ENCODE data around the gene PPP2R5E.
"Not testable (repeated sequence)": the region's sequence is repeated elsewhere in the genome, so short reads cannot be mapped to it uniquely, and the experiment has no call there.

PPP2R5E gene

GRCh38 chr14:63371613-63372012, 171.6 kb downstream of the PPP2R5E start:
- not testable (repeated sequence) for DNase-seq (ENCODE audit: low spot score)

GRCh38 chr14:63371033-63371432, 172.1 kb downstream of the PPP2R5E start:
- DNase-seq (ENCODE audit: low spot score) = no peak

GRCh38 chr14:63367742-63368364, 175.3 kb downstream of the PPP2R5E start:
- no peak for DNase-seq (ENCODE audit: low spot score)

- no peak for DNase-seq (ENCODE audit: low spot score)
These were observed 180.8 kb downstream of the PPP2R5E start for GRCh38 chr14:63362389-63362819.

- DNase-seq (ENCODE audit: low spot score) = no peak
These were observed 181.4 kb downstream of the PPP2R5E start for GRCh38 chr14:63361790-63362189.

- no peak for DNase-seq (ENCODE audit: low spot score)
These were observed 185.3 kb downstream of the PPP2R5E start for GRCh38 chr14:63357841-63358240.

- DNase-seq (ENCODE audit: low spot score) = no peak
These were observed 197.4 kb downstream of the PPP2R5E start for GRCh38 chr14:63345826-63346225.

GRCh38 chr14:63344336-63344735, 198.8 kb downstream of the PPP2R5E start:
- no peak for DNase-seq (ENCODE audit: low spot score)

GRCh38 chr14:63343878-63344277, 199.3 kb downstream of the PPP2R5E start:
- DNase-seq (ENCODE audit: low spot score) = no peak

- no peak for DNase-seq (ENCODE audit: low spot score)
These were observed 200.8 kb downstream of the PPP2R5E start for GRCh38 chr14:63342371-63342770.

- no peak for DNase-seq (ENCODE audit: low spot score)
These were observed 214.1 kb downstream of the PPP2R5E start for GRCh38 chr14:63328787-63329737.

- DNase-seq (ENCODE audit: low spot score) = no peak
These were observed 216.3 kb downstream of the PPP2R5E start for GRCh38 chr14:63326840-63327239.

GRCh38 chr14:63322897-63323573, 220.1 kb downstream of the PPP2R5E start:
- no peak for DNase-seq (ENCODE audit: low spot score)

- DNase-seq (ENCODE audit: low spot score) = no peak
These were observed 220.7 kb downstream of the PPP2R5E start for GRCh38 chr14:63322472-63322871.

Data from RKO (cell line).